ENCODE results near the gene IMPDH1. TPM values are rescaled to one million over a fixed set of nuclear protein-coding genes. Genes with fewer than 3 reads are reported as not detected.

The IMPDH1 gene
- total RNA-seq, 1 donor from 2014 or later, result 112 TPM

DNA sequence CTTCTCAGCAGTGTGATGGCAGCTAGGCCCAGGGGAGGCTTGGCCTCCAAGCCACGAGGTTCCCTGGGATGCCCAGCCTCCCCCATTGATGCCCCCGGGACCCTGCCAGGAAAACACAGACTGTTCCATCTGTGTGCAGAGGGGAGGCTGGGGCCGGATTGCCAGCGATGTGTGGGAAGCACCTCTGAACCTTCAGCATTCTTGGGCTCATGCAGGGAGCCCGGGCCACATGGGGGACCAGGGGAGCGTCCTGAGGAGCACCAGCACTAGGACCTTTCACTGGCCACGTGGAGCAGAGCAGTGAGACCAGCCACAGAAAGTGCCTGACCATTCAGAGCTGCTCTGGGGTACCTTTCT, 2.6 kb downstream of the IMPDH1 start:
- Mint-ChIP-seq H3K9me3 (no peaks in the 10 kb centered on the region), H3K4me1 (ENCODE audit: low read depth) (peaks cover 46% of the 10 kb centered on the region), H3K27me3 (ENCODE audit: low read depth) (peaks cover 3% of the 10 kb centered on the region), H3K4me3 (ENCODE audit: low read depth) (peak overlapping the region; percentile 21), H3K27ac (no peak overlapping the region), H3K36me3 (ENCODE audit: low read depth) (peaks cover 23% of the 10 kb centered on the region)
- DNase-seq (ENCODE audit: low spot score), result no peak
- intact Hi-C loops (cut with micrococcal nuclease), result no loop called here

- DNase-seq (ENCODE audit: low spot score), result no peak
Measured at GRCh38 chr7:128406314-128407232, 3.2 kb downstream of the IMPDH1 start.

DNA sequence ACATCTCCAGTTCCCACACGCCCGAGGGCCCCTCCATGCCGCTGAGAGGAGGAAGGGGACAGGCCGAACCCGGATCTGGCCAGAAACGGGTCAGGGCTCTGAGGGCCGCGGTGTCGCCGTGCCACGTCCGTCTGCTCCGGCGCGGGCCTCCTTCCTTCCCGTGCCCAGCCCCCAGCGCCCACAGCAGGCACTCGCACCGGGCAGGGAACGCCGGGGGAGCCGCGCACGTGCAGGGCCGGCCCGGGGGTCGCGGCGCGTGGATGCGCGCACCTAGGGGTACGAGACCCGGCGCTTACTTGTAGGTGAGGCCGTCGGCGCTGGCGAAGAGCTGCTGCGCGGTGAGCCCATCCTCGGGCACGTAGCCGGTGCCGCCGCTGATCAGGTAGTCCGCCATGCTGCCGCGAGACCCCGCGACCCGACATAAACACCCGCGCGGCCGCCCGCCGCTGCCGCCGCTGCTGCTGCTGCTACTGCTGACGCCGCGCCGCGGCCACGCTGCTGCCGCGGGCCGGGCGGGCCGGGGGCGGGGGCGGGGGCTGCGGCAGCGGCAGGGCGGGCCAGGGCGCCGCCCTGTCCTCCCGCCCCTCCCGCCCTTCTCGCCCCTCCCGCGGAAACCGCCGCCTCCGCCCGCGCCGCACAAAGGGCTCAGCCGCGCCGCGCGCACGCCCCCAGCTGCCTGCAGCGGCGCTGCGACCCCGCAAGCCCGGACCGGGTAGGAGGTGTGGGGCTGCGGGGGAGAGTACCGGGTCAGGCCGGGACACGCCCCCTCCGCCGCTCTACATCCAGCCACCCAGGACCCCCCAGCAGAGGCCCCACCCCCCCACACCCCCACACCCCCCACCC, 4.1 kb downstream of the IMPDH1 start:
- Mint-ChIP-seq H3K36me3 (ENCODE audit: low read depth) (peaks cover 32% of the 10 kb centered on the region), H3K4me3 (ENCODE audit: low read depth) (peak overlapping the region; percentile 91), H3K27me3 (ENCODE audit: low read depth) (no peaks in the 10 kb centered on the region), H3K4me1 (ENCODE audit: low read depth) (peaks cover 44% of the 10 kb centered on the region), H3K9me3 (no peaks in the 10 kb centered on the region), H3K27ac (no peak overlapping the region)
- intact Hi-C loops (cut with micrococcal nuclease), result no loop called here
- peak; percentile 38 for DNase-seq (ENCODE audit: low spot score)

More at GRCh38 chr7:128406314-128407232, 3.2 kb downstream of the IMPDH1 start:
- Mint-ChIP-seq H3K4me3 (ENCODE audit: low read depth) (peak overlapping the region; percentile 79), H3K27ac (peak overlapping the region; percentile 78), H3K27me3 (ENCODE audit: low read depth) (no peaks in the 10 kb centered on the region), H3K4me1 (ENCODE audit: low read depth) (peaks cover 46% of the 10 kb centered on the region), H3K36me3 (ENCODE audit: low read depth) (peaks cover 24% of the 10 kb centered on the region), H3K9me3 (no peaks in the 10 kb centered on the region)
- intact Hi-C loops (cut with micrococcal nuclease), result no loop called here

- intact Hi-C loops (cut with micrococcal nuclease), result no loop called here
- Mint-ChIP-seq H3K4me3 (ENCODE audit: low read depth) (peak overlapping the region; percentile 91), H3K36me3 (ENCODE audit: low read depth) (peaks cover 36% of the 10 kb centered on the region), H3K27me3 (ENCODE audit: low read depth) (no peaks in the 10 kb centered on the region), H3K4me1 (ENCODE audit: low read depth) (peaks cover 40% of the 10 kb centered on the region), H3K27ac (peak overlapping the region; percentile 81), H3K9me3 (no peaks in the 10 kb centered on the region)
- DNase-seq (ENCODE audit: low spot score), result no peak
Measured at GRCh38 chr7:128404886-128405470, 4.8 kb downstream of the IMPDH1 start.

GRCh38 chr7:128404143-128404681, 5.6 kb downstream of the IMPDH1 start:
- H3K27ac Mint-ChIP-seq, result peak overlapping the region; percentile 55
- peaks cover 42% of the 10 kb centered on the region for H3K36me3 Mint-ChIP-seq (ENCODE audit: low read depth)
- no peaks in the 10 kb centered on the region for H3K27me3 Mint-ChIP-seq (ENCODE audit: low read depth)
- no peaks in the 10 kb centered on the region for H3K9me3 Mint-ChIP-seq
- H3K4me1 Mint-ChIP-seq (ENCODE audit: low read depth), result peaks cover 40% of the 10 kb centered on the region
- DNase-seq (ENCODE audit: low spot score), result no peak
- peak overlapping the region; percentile 91 for H3K4me3 Mint-ChIP-seq (ENCODE audit: low read depth)
- intact Hi-C loops (cut with micrococcal nuclease), result no loop called here

- Mint-ChIP-seq H3K4me1 (ENCODE audit: low read depth) (peaks cover 35% of the 10 kb centered on the region), H3K27ac (no peak overlapping the region), H3K27me3 (ENCODE audit: low read depth) (no peaks in the 10 kb centered on the region), H3K4me3 (ENCODE audit: low read depth) (peak overlapping the region; percentile 91), H3K9me3 (no peaks in the 10 kb centered on the region), H3K36me3 (ENCODE audit: low read depth) (peaks cover 42% of the 10 kb centered on the region)
- intact Hi-C loops (cut with micrococcal nuclease), result no loop called here
- no peak for DNase-seq (ENCODE audit: low spot score)
Measured at GRCh38 chr7:128403676-128404075, 6.1 kb downstream of the IMPDH1 start.

GRCh38 chr7:128402356-128402755, 7.4 kb downstream of the IMPDH1 start:
- peaks cover 54% of the 10 kb centered on the region for H3K36me3 Mint-ChIP-seq (ENCODE audit: low read depth)
- H3K4me3 Mint-ChIP-seq (ENCODE audit: low read depth), result no peak overlapping the region
- no peaks in the 10 kb centered on the region for H3K9me3 Mint-ChIP-seq
- intact Hi-C loops (cut with micrococcal nuclease), result no loop called here
- H3K4me1 Mint-ChIP-seq (ENCODE audit: low read depth), result peaks cover 29% of the 10 kb centered on the region
- H3K27ac Mint-ChIP-seq, result no peak overlapping the region
- DNase-seq (ENCODE audit: low spot score), result no peak
- H3K27me3 Mint-ChIP-seq (ENCODE audit: low read depth), result no peaks in the 10 kb centered on the region

- intact Hi-C loops (cut with micrococcal nuclease), result no loop called here
- Mint-ChIP-seq H3K27ac (no peak overlapping the region), H3K36me3 (ENCODE audit: low read depth) (peaks cover 67% of the 10 kb centered on the region), H3K4me1 (ENCODE audit: low read depth) (peaks cover 21% of the 10 kb centered on the region), H3K4me3 (ENCODE audit: low read depth) (no peak overlapping the region), H3K9me3 (no peaks in the 10 kb centered on the region), H3K27me3 (ENCODE audit: low read depth) (no peaks in the 10 kb centered on the region)
- DNase-seq (ENCODE audit: low spot score), result no peak
Measured at GRCh38 chr7:128400566-128400965, 9.2 kb downstream of the IMPDH1 start.

- DNase-seq (ENCODE audit: low spot score), result no peak
- H3K27ac Mint-ChIP-seq, result no peak overlapping the region
- H3K4me1 Mint-ChIP-seq (ENCODE audit: low read depth), result peaks cover 20% of the 10 kb centered on the region
- H3K9me3 Mint-ChIP-seq, result no peaks in the 10 kb centered on the region
- intact Hi-C loops (cut with micrococcal nuclease), result no loop called here
- H3K4me3 Mint-ChIP-seq (ENCODE audit: low read depth), result no peak overlapping the region
- H3K27me3 Mint-ChIP-seq (ENCODE audit: low read depth), result no peaks in the 10 kb centered on the region
- peaks cover 66% of the 10 kb centered on the region for H3K36me3 Mint-ChIP-seq (ENCODE audit: low read depth)
Measured at GRCh38 chr7:128399991-128400390, 9.8 kb downstream of the IMPDH1 start.

- intact Hi-C loops (cut with micrococcal nuclease), result loop anchor here (1.0 kb wide), 1 partner anchor 27 kb away; no protein-coding TSS in a partner anchor
- Mint-ChIP-seq H3K27ac (no peak overlapping the region), H3K4me3 (ENCODE audit: low read depth) (no peak overlapping the region), H3K9me3 (no peaks in the 10 kb centered on the region), H3K27me3 (ENCODE audit: low read depth) (no peaks in the 10 kb centered on the region), H3K4me1 (ENCODE audit: low read depth) (peaks cover 9% of the 10 kb centered on the region), H3K36me3 (ENCODE audit: low read depth) (peaks cover 57% of the 10 kb centered on the region)
- DNase-seq (ENCODE audit: low spot score), result no peak
Measured at GRCh38 chr7:128398841-128399135, 11.0 kb downstream of the IMPDH1 start.

- Mint-ChIP-seq H3K4me1 (ENCODE audit: low read depth) (peaks cover 5% of the 10 kb centered on the region), H3K36me3 (ENCODE audit: low read depth) (peaks cover 52% of the 10 kb centered on the region), H3K9me3 (no peaks in the 10 kb centered on the region), H3K4me3 (ENCODE audit: low read depth) (no peak overlapping the region), H3K27ac (no peak overlapping the region), H3K27me3 (ENCODE audit: low read depth) (no peaks in the 10 kb centered on the region)
- intact Hi-C loops (cut with micrococcal nuclease), result loop anchor here (1.0 kb wide), 1 partner anchor 27 kb away; no protein-coding TSS in a partner anchor
- no peak for DNase-seq (ENCODE audit: low spot score)
Measured at GRCh38 chr7:128398016-128398840, 11.6 kb downstream of the IMPDH1 start.

GRCh38 chr7:128396357-128396756, 13.4 kb downstream of the IMPDH1 start:
- intact Hi-C loops (cut with micrococcal nuclease), result no loop called here
- Mint-ChIP-seq H3K27ac (no peak overlapping the region), H3K27me3 (ENCODE audit: low read depth) (no peaks in the 10 kb centered on the region), H3K4me3 (ENCODE audit: low read depth) (no peak overlapping the region), H3K4me1 (ENCODE audit: low read depth) (no peaks in the 10 kb centered on the region), H3K36me3 (ENCODE audit: low read depth) (peaks cover 41% of the 10 kb centered on the region), H3K9me3 (no peaks in the 10 kb centered on the region)
- DNase-seq (ENCODE audit: low spot score), result no peak

Measured in activated T-helper 2 cell treated with anti-CD3 and anti-CD28 coated beads, Interferon-gamma antibody, Interleukin-2, Interleukin-4, amounts not matched to agents 10 μg/mL and 5 μg/mL and 100 μg/mL, durations not matched to agents 14 hours and 24 hours and 36 hours (primary cell).